Measurements from ENCODE around the gene TUBA3E.
"Not testable (repeated sequence)": the region's sequence is repeated elsewhere in the genome, so short reads cannot be mapped to it uniquely, and the experiment has no call there.

DNA sequence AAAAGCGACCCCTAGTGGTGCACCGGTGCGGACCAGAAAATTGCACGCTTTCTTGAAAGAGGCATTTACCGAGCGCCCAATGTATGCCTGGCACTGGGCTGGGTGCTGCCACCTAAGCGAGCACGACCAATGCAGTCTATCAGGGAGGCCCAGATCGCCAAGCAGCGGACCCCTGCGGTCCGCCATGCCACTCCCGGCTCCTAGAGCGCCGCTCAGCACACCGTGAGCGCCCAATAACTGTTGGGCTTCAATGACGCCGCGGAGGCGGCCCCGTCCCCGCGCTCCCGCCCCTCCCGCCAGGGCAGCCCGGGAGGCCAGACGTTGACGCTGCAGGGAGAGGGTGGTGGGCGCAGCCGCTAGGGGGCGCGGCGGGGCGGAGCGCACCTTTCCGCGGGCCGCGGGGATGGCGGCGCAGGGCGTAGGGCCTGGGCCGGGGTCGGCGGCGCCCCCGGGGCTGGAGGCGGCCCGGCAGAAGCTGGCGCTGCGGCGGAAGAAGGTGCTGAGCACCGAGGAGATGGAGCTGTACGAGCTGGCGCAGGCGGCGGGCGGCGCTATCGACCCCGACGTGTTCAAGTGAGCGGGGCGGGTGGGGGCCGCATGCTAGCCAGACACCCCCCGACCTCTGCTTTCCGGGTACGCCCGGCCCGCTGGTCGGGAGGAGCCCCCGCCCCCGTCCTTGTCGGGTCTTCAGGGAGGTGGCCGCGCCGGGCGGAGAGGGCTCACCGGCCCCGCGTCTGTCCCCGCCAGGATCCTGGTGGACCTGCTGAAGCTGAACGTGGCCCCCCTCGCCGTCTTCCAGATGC, 16.2 kb downstream of the TUBA3E start, which contains the start of gene MZT2B:
- TF ChIP-seq, protein P1, sequence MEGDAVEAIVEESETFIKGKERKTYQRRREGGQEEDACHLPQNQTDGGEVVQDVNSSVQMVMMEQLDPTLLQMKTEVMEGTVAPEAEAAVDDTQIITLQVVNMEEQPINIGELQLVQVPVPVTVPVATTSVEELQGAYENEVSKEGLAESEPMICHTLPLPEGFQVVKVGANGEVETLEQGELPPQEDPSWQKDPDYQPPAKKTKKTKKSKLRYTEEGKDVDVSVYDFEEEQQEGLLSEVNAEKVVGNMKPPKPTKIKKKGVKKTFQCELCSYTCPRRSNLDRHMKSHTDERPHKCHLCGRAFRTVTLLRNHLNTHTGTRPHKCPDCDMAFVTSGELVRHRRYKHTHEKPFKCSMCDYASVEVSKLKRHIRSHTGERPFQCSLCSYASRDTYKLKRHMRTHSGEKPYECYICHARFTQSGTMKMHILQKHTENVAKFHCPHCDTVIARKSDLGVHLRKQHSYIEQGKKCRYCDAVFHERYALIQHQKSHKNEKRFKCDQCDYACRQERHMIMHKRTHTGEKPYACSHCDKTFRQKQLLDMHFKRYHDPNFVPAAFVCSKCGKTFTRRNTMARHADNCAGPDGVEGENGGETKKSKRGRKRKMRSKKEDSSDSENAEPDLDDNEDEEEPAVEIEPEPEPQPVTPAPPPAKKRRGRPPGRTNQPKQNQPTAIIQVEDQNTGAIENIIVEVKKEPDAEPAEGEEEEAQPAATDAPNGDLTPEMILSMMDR (IDR thresholded peaks at IDR 0.05) = peak; percentile 96 to 98 (median 97)
- TF ChIP-seq POLR2AphosphoS5 (IDR thresholded peaks at IDR 0.05) = not testable (repeated sequence)
